Measurements from ENCODE around the gene SIVA1. TPM values are rescaled to one million over a fixed set of nuclear protein-coding genes. Genes with fewer than 3 reads are reported as not detected.

Gene SIVA1
- total and polyA plus RNA-seq, 4 donors = 67.4 to 115 (median 99.6) TPM

DNA sequence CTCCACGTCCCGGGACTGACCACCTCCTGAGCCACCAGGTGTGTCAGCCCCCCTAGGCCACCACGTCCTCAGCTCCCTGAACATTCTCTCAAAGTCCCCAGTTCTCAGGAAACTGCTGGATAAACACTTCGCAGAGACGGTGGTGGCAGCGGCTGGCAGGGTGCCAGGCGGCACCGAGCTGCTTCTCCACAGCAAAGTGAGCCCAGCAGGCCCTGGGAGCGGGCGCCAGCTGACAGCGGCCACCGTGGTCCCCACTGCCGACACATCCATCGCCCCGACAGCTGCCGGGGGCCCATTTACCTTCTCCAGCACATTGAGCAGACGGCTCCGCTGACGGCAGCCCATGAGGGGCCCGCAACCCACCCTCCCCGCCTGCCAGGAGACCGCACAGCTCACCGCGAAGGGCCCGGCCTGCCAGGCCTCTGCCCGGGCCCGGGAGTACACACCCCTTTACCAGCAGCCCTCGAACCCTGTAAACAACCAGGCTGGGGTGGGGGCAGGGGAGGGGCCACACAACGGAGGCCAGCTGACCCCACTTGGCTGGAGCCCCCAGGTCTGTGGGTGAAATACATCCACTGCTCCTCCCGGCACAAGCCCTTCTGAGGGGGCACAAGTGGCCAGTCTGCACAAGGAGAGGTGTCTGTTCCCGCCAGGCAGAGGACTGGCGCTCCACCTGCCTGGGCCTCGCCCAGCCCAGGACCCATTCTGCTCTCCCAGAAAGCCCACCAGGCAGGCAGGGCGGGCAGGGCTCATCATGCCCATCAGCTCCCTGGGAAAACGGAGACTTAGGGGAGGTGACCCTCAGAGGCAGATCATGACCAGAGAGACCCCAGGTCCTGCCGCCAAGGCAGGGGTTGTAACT lies 32.1 kb downstream of the SIVA1 start:
- peaks cover 0 to 12% (median 4%) of the 10 kb centered on the region in 4 donors for H3K36me3 ChIP-seq (ENCODE audit: control insufficient read depth in 4 of 4, insufficient read depth in 3 of 4, low read depth in 1 of 4, low read length in 3 of 4)
- no peak overlapping the region for H3K9ac ChIP-seq (ENCODE audit: low read depth in 1 of 2, low read length in 2 of 2)
- 77% methylated on average over 36 of the region's 36 CpGs for WGBS
- no peak for TF ChIP-seq GABPA (IDR thresholded peaks at IDR 0.05 in 1 of 2, conservative IDR thresholded peaks at IDR 0.05 in 1 of 2)
- no peak for TF ChIP-seq HNF4A (conservative IDR thresholded peaks at IDR 0.05)
- H3K27ac ChIP-seq (ENCODE audit: low read depth in 1 of 2, low read length in 2 of 2) = no peak overlapping the region
- no peak overlapping the region for H3K4me3 ChIP-seq (ENCODE audit: low read depth in 1 of 3, low read length in 3 of 3)
- peaks cover 28 to 48% (median 38%) of the 10 kb centered on the region in 4 donors for H3K4me1 ChIP-seq (ENCODE audit: control insufficient read depth in 4 of 4, insufficient read depth in 4 of 4, low read length in 3 of 4)
- H3K27me3 ChIP-seq (ENCODE audit: control insufficient read depth in 4 of 4, insufficient read depth in 4 of 4, low read length in 3 of 4) = no peaks in the 10 kb centered on the region
- DNase-seq (ENCODE audit: low spot score) = no peak
- no peaks in the 10 kb centered on the region for H3K9me3 ChIP-seq (ENCODE audit: control insufficient read depth in 4 of 4, low read length in 3 of 4)

DNA sequence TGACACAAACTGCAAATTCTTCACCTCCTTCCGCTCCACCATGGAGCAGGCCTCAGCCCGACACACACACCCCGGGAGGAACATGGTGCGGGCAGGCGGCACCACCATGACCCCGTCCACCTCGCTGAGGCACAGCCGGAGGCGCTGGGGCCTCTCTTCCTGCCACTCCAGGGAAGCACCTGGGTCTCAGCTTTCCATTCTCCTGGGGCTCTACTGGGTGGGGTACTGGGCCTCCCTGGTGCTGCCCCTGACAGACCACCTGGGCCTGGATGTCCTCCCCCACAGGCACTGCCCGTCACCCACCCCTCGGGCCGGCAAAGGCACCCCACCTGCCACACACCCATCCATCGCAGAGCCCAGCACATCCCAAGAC lies 32.7 kb downstream of the SIVA1 start:
- no peaks in the 10 kb centered on the region for H3K9me3 ChIP-seq (ENCODE audit: control insufficient read depth in 4 of 4, low read length in 3 of 4)
- H3K27me3 ChIP-seq (ENCODE audit: control insufficient read depth in 4 of 4, insufficient read depth in 4 of 4, low read length in 3 of 4) = no peaks in the 10 kb centered on the region
- TF ChIP-seq, protein P1, sequence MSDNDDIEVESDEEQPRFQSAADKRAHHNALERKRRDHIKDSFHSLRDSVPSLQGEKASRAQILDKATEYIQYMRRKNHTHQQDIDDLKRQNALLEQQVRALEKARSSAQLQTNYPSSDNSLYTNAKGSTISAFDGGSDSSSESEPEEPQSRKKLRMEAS (IDR thresholded peaks at IDR 0.05) = no peak
- TF ChIP-seq HNF4A (conservative IDR thresholded peaks at IDR 0.05) = no peak
- TF ChIP-seq, protein P2, sequence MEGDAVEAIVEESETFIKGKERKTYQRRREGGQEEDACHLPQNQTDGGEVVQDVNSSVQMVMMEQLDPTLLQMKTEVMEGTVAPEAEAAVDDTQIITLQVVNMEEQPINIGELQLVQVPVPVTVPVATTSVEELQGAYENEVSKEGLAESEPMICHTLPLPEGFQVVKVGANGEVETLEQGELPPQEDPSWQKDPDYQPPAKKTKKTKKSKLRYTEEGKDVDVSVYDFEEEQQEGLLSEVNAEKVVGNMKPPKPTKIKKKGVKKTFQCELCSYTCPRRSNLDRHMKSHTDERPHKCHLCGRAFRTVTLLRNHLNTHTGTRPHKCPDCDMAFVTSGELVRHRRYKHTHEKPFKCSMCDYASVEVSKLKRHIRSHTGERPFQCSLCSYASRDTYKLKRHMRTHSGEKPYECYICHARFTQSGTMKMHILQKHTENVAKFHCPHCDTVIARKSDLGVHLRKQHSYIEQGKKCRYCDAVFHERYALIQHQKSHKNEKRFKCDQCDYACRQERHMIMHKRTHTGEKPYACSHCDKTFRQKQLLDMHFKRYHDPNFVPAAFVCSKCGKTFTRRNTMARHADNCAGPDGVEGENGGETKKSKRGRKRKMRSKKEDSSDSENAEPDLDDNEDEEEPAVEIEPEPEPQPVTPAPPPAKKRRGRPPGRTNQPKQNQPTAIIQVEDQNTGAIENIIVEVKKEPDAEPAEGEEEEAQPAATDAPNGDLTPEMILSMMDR (IDR thresholded peaks at IDR 0.05; ENCODE audit: low read depth, low read length, missing input control) = no peak
- TF ChIP-seq TAF1 (conservative IDR thresholded peaks at IDR 0.05) = no peak
- TF ChIP-seq FOXA1 (IDR thresholded peaks at IDR 0.05) = no peak
- TF ChIP-seq JUND (IDR thresholded peaks at IDR 0.05) = no peak
- TF ChIP-seq YY1 (IDR thresholded peaks at IDR 0.05) = no peak
- TF ChIP-seq, protein P3, sequence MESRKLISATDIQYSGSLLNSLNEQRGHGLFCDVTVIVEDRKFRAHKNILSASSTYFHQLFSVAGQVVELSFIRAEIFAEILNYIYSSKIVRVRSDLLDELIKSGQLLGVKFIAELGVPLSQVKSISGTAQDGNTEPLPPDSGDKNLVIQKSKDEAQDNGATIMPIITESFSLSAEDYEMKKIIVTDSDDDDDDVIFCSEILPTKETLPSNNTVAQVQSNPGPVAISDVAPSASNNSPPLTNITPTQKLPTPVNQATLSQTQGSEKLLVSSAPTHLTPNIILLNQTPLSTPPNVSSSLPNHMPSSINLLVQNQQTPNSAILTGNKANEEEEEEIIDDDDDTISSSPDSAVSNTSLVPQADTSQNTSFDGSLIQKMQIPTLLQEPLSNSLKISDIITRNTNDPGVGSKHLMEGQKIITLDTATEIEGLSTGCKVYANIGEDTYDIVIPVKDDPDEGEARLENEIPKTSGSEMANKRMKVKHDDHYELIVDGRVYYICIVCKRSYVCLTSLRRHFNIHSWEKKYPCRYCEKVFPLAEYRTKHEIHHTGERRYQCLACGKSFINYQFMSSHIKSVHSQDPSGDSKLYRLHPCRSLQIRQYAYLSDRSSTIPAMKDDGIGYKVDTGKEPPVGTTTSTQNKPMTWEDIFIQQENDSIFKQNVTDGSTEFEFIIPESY (IDR thresholded peaks at IDR 0.05) = no peak
- TF ChIP-seq, protein P4, sequence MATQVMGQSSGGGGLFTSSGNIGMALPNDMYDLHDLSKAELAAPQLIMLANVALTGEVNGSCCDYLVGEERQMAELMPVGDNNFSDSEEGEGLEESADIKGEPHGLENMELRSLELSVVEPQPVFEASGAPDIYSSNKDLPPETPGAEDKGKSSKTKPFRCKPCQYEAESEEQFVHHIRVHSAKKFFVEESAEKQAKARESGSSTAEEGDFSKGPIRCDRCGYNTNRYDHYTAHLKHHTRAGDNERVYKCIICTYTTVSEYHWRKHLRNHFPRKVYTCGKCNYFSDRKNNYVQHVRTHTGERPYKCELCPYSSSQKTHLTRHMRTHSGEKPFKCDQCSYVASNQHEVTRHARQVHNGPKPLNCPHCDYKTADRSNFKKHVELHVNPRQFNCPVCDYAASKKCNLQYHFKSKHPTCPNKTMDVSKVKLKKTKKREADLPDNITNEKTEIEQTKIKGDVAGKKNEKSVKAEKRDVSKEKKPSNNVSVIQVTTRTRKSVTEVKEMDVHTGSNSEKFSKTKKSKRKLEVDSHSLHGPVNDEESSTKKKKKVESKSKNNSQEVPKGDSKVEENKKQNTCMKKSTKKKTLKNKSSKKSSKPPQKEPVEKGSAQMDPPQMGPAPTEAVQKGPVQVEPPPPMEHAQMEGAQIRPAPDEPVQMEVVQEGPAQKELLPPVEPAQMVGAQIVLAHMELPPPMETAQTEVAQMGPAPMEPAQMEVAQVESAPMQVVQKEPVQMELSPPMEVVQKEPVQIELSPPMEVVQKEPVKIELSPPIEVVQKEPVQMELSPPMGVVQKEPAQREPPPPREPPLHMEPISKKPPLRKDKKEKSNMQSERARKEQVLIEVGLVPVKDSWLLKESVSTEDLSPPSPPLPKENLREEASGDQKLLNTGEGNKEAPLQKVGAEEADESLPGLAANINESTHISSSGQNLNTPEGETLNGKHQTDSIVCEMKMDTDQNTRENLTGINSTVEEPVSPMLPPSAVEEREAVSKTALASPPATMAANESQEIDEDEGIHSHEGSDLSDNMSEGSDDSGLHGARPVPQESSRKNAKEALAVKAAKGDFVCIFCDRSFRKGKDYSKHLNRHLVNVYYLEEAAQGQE (IDR thresholded peaks at IDR 0.05) = no peak
- TF ChIP-seq, protein P5, sequence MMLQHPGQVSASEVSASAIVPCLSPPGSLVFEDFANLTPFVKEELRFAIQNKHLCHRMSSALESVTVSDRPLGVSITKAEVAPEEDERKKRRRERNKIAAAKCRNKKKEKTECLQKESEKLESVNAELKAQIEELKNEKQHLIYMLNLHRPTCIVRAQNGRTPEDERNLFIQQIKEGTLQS (IDR thresholded peaks at IDR 0.05) = no peak
- TF ChIP-seq HNF4G (IDR thresholded peaks at IDR 0.05) = no peak
- no peak for TF ChIP-seq NR2F2 (IDR thresholded peaks at IDR 0.05)
- 93% methylated on average over 13 of the region's 13 CpGs for WGBS
- no peak overlapping the region for H3K4me3 ChIP-seq (ENCODE audit: low read depth in 1 of 3, low read length in 3 of 3)
- H3K9ac ChIP-seq (ENCODE audit: low read depth in 1 of 2, low read length in 2 of 2) = no peak overlapping the region
- no peak for DNase-seq (ENCODE audit: low spot score)
- H3K27ac ChIP-seq (ENCODE audit: low read depth in 1 of 2, low read length in 2 of 2) = no peak overlapping the region
- peaks cover 0 to 11% (median 4%) of the 10 kb centered on the region in 4 donors for H3K36me3 ChIP-seq (ENCODE audit: control insufficient read depth in 4 of 4, insufficient read depth in 3 of 4, low read depth in 1 of 4, low read length in 3 of 4)
- H3K4me1 ChIP-seq (ENCODE audit: control insufficient read depth in 4 of 4, insufficient read depth in 4 of 4, low read length in 3 of 4) = peaks cover 33 to 54% (median 43%) of the 10 kb centered on the region in 4 donors
